HepG2 (cell line): ENCODE measurements around the gene TBC1D20. TPM values are rescaled to one million over a fixed set of nuclear protein-coding genes. Genes with fewer than 3 reads are reported as not detected.

Source experiments
- BORCS8-MEF2B ChIP-seq: sonication (generic); formaldehyde crosslinking; IDR thresholded peaks from 2 replicates; pipeline ENCODE4 v1.8.0; 2022; ENCODE audit warnings: mild to moderate bottlenecking, missing genetic modification reagents
- BRCA1 ChIP-seq: sonication (generic); formaldehyde crosslinking; IDR thresholded peaks from 2 replicates; pipeline ENCODE4 v1.4.0; 2020; ENCODE audit warnings: missing genetic modification reagents
- CBX5 ChIP-seq: sonication (generic); formaldehyde crosslinking; IDR thresholded peaks from 2 replicates; pipeline ENCODE4 v1.4.0; 2020; ENCODE audit warnings: missing genetic modification reagents, borderline replicate concordance
- FLYWCH1 ChIP-seq: sonication (generic); formaldehyde crosslinking; IDR thresholded peaks from 2 replicates; pipeline ENCODE4 v1.8.1; 2023; ENCODE audit warnings: mild to moderate bottlenecking, missing genetic modification reagents
- MAZ ChIP-seq, 2 experiments: sonication (generic) in 1 of 2; formaldehyde crosslinking in 1 of 2; IDR thresholded peaks; 2 replicates each; pipeline versions ENCODE4 v1.5.0 to v1.6.1; 2012 to 2020; ENCODE audit warnings: low read depth in 2 of 2, mild to moderate bottlenecking in 2 of 2, borderline replicate concordance in 1 of 2, improper control_type of control experiment in 1 of 2, low read length in 1 of 2, missing genetic modification reagents in 1 of 2, moderate library complexity in 1 of 2
- PITX1 ChIP-seq: sonication (generic); formaldehyde crosslinking; IDR thresholded peaks from 2 replicates; pipeline ENCODE4 v1.5.1; 2020; ENCODE audit warnings: mild to moderate bottlenecking, missing genetic modification reagents
- SOX5 ChIP-seq: IDR thresholded peaks from 2 replicates; pipeline ENCODE4 v1.6.1; 2016; ENCODE audit warnings: borderline replicate concordance
- ZNF235 ChIP-seq: sonication (generic); formaldehyde crosslinking; IDR thresholded peaks from 2 replicates; pipeline ENCODE4 v1.8.1; 2023; ENCODE audit warnings: mild to moderate bottlenecking, missing genetic modification reagents, borderline replicate concordance
- ZNF282 ChIP-seq: fragments of 450-650 bp; IDR thresholded peaks from 2 replicates; pipeline ENCODE4 v1.6.1; 2018; ENCODE audit not compliant: partially characterized antibody
- polyA plus RNA-seq, 8 experiments: library from polyadenylated mRNA; depleted of rRNA in 3 of 8; stranded (reverse) in 7 of 8; unstranded in 1 of 8; fragments of >200 nt; fragmentation: Illumina TruSeq in 4 of 8; extraction: Trizol in 4 of 8; gene quantifications; 2 replicates each; pipeline versions ENCODE4 v1.2.1 to v1.2.3, GENCODE V29; 2011 to 2016; ENCODE audit warnings: low read depth in 4 of 8, missing spikeins in 1 of 8, mixed read lengths in 1 of 8; ENCODE audit not compliant: insufficient read depth in 1 of 8
- total RNA-seq, 5 experiments: library from RNA; depleted of rRNA; stranded (reverse); fragments of >200 nt; fragmentation: Illumina TruSeq; extraction: Trizol; gene quantifications; 2 replicates each; pipeline ENCODE4 v1.2.3, GENCODE V29; 2016; ENCODE audit warnings: low read depth in 1 of 5
- TF ChIP-seq, protein P1 (sequence below): sonication (generic); formaldehyde crosslinking; IDR thresholded peaks from 2 replicates; pipeline ENCODE4 v1.5.1; 2020; ENCODE audit warnings: mild to moderate bottlenecking, moderate library complexity, missing genetic modification reagents
- TF ChIP-seq, protein P2 (sequence below): IDR thresholded peaks from 2 replicates; pipeline ENCODE4 v1.6.1; 2016; ENCODE audit warnings: control low read depth
- TF ChIP-seq, protein P3 (sequence below): sonication (generic); formaldehyde crosslinking; IDR thresholded peaks from 2 replicates; pipeline ENCODE4 v1.5.1; 2020; ENCODE audit warnings: missing genetic modification reagents, mild to moderate bottlenecking, borderline replicate concordance
- TF ChIP-seq, protein P4 (sequence below): sonication (generic); formaldehyde crosslinking; IDR thresholded peaks from 2 replicates; pipeline ENCODE4 v1.5.1; 2020; ENCODE audit warnings: mild to moderate bottlenecking, missing genetic modification reagents, moderate library complexity
- TF ChIP-seq, protein P5 (sequence below): sonication (generic); formaldehyde crosslinking; IDR thresholded peaks from 2 replicates; pipeline ENCODE4 v1.8.0; 2022; ENCODE audit warnings: mild to moderate bottlenecking, missing genetic modification reagents, borderline replicate concordance
- TF ChIP-seq, protein P6 (sequence below): sonication (generic); formaldehyde crosslinking; IDR thresholded peaks from 2 replicates; pipeline ENCODE4 v1.5.0; 2020; ENCODE audit warnings: missing genetic modification reagents

Gene TBC1D20
- total and polyA plus RNA-seq, 2 of the 13 experiments (the other 11 are each of a cell fraction or from before 2014, with no cell fraction given): 36.6 to 47.1 TPM

DNA sequence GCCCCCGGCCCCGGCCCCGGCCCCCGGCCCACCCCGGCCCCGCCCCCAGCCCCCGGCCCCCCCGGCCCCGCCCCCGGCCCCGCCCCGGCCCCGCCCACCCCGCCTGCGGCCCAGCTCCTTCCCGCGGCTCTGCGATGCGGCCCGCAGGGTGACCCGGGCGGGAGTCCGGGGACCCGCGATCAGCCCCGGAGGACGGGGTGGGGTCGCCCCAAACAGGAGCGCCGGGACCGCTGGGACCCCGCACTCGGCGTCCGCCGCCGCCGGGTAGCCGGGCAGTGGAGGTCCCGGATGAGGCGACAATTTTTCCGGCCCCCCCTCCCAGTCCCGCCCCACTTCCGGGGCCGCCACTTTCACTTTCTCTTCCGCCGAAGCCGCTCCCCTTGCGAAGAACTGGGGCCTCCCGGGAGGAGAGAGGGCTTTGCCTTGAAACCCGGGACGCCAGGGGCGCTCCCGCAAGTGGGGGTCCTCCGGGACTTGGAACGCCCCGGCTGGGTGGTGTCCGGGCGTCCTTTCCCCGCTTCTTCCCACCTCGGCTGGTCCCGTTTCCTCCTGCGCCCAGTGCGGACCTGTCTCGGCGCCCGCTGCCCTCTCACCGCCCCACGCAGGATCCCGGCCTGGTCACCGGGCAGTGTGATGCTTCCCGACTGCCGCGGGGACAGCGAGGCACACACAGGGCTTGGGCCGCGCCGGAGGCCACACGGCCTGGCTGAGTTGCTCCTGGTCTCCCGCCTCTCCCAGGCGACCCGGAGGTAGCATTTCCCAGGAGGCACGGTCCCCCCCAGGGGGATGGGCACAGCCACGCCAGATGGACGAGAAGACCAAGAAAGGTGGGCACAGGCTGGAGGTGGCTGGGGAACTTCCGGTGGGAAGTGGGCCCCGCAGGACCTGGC, 54.1 kb downstream of the TBC1D20 start, which contains the start of gene RBCK1 (continued):
- TF ChIP-seq BRCA1 (CRISPR knock-in tag) (no peak; the same call in 1 of the 2 replicates), BORCS8-MEF2B (peak; percentile 86; the same call in 1 of the 2 replicates), MAZ (IDR thresholded peaks at IDR 0.05; ENCODE audit: borderline replicate concordance, low read depth, low read length) (peak; percentile 71; the same call in 1 of the 2 replicates), MAZ (CRISPR knock-in tag; IDR thresholded peaks at IDR 0.05; ENCODE audit: low read depth) (peak; percentile 85), PITX1 (CRISPR knock-in tag) (peak; percentile 12; the same call in 1 of the 2 replicates), CBX5 (CRISPR knock-in tag) (peak; percentile 49), SOX5 (CRISPR knock-in tag) (0 out of 2 replicates have a peak, but pooled peaks have one; percentile 3), FLYWCH1 (CRISPR knock-in tag) (peak; percentile 30; the same call in 1 of the 2 replicates), ZNF282 (no peak), ZNF235 (CRISPR knock-in tag) (peak; percentile 94)
- TF ChIP-seq, protein P1, sequence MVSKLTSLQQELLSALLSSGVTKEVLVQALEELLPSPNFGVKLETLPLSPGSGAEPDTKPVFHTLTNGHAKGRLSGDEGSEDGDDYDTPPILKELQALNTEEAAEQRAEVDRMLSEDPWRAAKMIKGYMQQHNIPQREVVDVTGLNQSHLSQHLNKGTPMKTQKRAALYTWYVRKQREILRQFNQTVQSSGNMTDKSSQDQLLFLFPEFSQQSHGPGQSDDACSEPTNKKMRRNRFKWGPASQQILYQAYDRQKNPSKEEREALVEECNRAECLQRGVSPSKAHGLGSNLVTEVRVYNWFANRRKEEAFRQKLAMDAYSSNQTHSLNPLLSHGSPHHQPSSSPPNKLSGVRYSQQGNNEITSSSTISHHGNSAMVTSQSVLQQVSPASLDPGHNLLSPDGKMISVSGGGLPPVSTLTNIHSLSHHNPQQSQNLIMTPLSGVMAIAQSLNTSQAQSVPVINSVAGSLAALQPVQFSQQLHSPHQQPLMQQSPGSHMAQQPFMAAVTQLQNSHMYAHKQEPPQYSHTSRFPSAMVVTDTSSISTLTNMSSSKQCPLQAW (CRISPR knock-in tag): peak; percentile 53
- TF ChIP-seq, protein P2, sequence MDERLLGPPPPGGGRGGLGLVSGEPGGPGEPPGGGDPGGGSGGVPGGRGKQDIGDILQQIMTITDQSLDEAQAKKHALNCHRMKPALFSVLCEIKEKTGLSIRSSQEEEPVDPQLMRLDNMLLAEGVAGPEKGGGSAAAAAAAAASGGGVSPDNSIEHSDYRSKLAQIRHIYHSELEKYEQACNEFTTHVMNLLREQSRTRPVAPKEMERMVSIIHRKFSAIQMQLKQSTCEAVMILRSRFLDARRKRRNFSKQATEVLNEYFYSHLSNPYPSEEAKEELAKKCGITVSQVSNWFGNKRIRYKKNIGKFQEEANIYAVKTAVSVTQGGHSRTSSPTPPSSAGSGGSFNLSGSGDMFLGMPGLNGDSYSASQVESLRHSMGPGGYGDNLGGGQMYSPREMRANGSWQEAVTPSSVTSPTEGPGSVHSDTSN (CRISPR knock-in tag): no peak
- TF ChIP-seq, protein P3, sequence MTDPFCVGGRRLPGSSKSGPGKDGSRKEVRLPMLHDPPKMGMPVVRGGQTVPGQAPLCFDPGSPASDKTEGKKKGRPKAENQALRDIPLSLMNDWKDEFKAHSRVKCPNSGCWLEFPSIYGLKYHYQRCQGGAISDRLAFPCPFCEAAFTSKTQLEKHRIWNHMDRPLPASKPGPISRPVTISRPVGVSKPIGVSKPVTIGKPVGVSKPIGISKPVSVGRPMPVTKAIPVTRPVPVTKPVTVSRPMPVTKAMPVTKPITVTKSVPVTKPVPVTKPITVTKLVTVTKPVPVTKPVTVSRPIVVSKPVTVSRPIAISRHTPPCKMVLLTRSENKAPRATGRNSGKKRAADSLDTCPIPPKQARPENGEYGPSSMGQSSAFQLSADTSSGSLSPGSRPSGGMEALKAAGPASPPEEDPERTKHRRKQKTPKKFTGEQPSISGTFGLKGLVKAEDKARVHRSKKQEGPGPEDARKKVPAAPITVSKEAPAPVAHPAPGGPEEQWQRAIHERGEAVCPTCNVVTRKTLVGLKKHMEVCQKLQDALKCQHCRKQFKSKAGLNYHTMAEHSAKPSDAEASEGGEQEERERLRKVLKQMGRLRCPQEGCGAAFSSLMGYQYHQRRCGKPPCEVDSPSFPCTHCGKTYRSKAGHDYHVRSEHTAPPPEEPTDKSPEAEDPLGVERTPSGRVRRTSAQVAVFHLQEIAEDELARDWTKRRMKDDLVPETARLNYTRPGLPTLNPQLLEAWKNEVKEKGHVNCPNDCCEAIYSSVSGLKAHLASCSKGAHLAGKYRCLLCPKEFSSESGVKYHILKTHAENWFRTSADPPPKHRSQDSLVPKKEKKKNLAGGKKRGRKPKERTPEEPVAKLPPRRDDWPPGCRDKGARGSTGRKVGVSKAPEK: 0 out of 2 replicates have a peak, but pooled peaks have one; percentile 4
- TF ChIP-seq, protein P4, sequence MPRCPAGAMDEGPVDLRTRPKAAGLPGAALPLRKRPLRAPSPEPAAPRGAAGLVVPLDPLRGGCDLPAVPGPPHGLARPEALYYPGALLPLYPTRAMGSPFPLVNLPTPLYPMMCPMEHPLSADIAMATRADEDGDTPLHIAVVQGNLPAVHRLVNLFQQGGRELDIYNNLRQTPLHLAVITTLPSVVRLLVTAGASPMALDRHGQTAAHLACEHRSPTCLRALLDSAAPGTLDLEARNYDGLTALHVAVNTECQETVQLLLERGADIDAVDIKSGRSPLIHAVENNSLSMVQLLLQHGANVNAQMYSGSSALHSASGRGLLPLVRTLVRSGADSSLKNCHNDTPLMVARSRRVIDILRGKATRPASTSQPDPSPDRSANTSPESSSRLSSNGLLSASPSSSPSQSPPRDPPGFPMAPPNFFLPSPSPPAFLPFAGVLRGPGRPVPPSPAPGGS (CRISPR knock-in tag): peak; percentile 94
- TF ChIP-seq, protein P5, sequence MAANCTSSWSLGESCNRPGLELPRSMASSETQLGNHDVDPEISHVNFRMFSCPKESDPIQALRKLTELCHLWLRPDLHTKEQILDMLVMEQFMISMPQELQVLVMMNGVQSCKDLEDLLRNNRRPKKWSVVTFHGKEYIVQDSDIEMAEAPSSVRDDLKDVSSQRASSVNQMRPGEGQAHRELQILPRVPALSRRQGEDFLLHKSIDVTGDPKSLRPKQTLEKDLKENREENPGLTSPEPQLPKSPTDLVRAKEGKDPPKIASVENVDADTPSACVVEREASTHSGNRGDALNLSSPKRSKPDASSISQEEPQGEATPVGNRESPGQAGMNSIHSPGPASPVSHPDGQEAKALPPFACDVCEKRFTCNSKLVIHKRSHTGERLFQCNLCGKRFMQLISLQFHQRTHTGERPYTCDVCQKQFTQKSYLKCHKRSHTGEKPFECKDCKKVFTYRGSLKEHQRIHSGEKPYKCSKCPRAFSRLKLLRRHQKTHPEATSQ (CRISPR knock-in tag): no peak
- TF ChIP-seq, protein P6, sequence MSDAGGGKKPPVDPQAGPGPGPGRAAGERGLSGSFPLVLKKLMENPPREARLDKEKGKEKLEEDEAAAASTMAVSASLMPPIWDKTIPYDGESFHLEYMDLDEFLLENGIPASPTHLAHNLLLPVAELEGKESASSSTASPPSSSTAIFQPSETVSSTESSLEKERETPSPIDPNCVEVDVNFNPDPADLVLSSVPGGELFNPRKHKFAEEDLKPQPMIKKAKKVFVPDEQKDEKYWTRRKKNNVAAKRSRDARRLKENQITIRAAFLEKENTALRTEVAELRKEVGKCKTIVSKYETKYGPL (CRISPR knock-in tag): peak; percentile 60; the same call in 1 of the 2 replicates
